Common myeloid progenitor, CD34-positive (primary cell): ENCODE data around the gene CYLD.

Experiments used
- CTCF ChIA-PET: fragments of 350-600 bp; sonication (Branson Sonifier 250); formaldehyde crosslinking; loops from one replicate; lab custom pipeline; 2021; ENCODE audit warnings: antibody characterized with exemption; lab: Charles Lee
- POLR2A ChIA-PET: fragments of 350-600 bp; sonication (Branson Sonifier 250); formaldehyde crosslinking; loops from one replicate; lab custom pipeline; 2021; ENCODE audit warnings: antibody characterized with exemption; lab: Charles Lee
- DNase-seq, 3 donors: peaks; one replicate each; pipeline versions ENCODE4 v3.0.0 to v3.0.0-alpha.2; 2013
- H3K27ac ChIP-seq, 2 experiments: 1 replicate in 1 of 2; 2 replicates in 1 of 2; pipeline ENCODE4 v1.7.0; 2013; ENCODE audit warnings: inconsistent platforms in 2 of 2, low read length in 2 of 2, mild to moderate bottlenecking in 2 of 2, low read depth in 1 of 2, moderate library complexity in 1 of 2; ENCODE audit not compliant: severe bottlenecking in 2 of 2, insufficient read depth in 1 of 2, poor library complexity in 1 of 2
- H3K27me3 ChIP-seq, 5 experiments: replicated peaks in 2 of 5; 1 replicate in 3 of 5; 2 replicates in 2 of 5; pipeline versions ENCODE4 v1.6.1 to v1.7.0; 2013; ENCODE audit warnings: low read length in 4 of 5, mild to moderate bottlenecking in 2 of 5, moderate library complexity in 2 of 5, inconsistent platforms in 1 of 5; ENCODE audit not compliant: insufficient read depth in 5 of 5, control insufficient read depth in 4 of 5
- H3K36me3 ChIP-seq, 4 experiments: 1 replicate in 2 of 4; 2 replicates in 2 of 4; pipeline versions ENCODE4 v1.6.1 to v1.7.0; 2013; ENCODE audit warnings: low read length in 3 of 4, control low read depth in 1 of 4, mild to moderate bottlenecking in 1 of 4; ENCODE audit not compliant: control insufficient read depth in 4 of 4, insufficient read depth in 4 of 4
- H3K4me1 ChIP-seq, 4 experiments: 1 replicate in 3 of 4; 2 replicates in 1 of 4; pipeline versions ENCODE4 v1.6.1 to v1.7.1; 2013; ENCODE audit warnings: low read length in 3 of 4, mild to moderate bottlenecking in 3 of 4, control low read depth in 1 of 4, inconsistent platforms in 1 of 4, moderate library complexity in 1 of 4; ENCODE audit not compliant: control insufficient read depth in 4 of 4, insufficient read depth in 4 of 4; ENCODE audit errors: control extremely low read depth in 1 of 4
- H3K4me3 ChIP-seq, 7 experiments: 1 replicate in 4 of 7; 2 replicates in 3 of 7; pipeline versions ENCODE4 v1.5.1 to v1.7.0; 2013; ENCODE audit warnings: mild to moderate bottlenecking in 7 of 7, low read length in 6 of 7, moderate library complexity in 6 of 7, inconsistent platforms in 2 of 7, low read depth in 2 of 7, control low read depth in 1 of 7; ENCODE audit not compliant: insufficient read depth in 4 of 7, control insufficient read depth in 1 of 7; ENCODE audit errors: extremely low read depth in 1 of 7
- H3K9me3 ChIP-seq, 5 experiments: 1 replicate in 4 of 5; 2 replicates in 1 of 5; pipeline versions ENCODE4 v1.6.1 to v1.7.1; 2013; ENCODE audit warnings: low read length in 4 of 5, mild to moderate bottlenecking in 2 of 5, inconsistent platforms in 1 of 5, low read depth in 1 of 5, moderate library complexity in 1 of 5; ENCODE audit not compliant: control insufficient read depth in 4 of 5, insufficient read depth in 2 of 5; ENCODE audit errors: control extremely low read depth in 1 of 5
- WGBS: methylation state at CpG from one replicate; pipeline ENCODE4 v1.1.5; 2013; ENCODE audit not compliant: insufficient coverage; 5-methylcytosine and 5-hydroxymethylcytosine counted together

CYLD gene

DNA sequence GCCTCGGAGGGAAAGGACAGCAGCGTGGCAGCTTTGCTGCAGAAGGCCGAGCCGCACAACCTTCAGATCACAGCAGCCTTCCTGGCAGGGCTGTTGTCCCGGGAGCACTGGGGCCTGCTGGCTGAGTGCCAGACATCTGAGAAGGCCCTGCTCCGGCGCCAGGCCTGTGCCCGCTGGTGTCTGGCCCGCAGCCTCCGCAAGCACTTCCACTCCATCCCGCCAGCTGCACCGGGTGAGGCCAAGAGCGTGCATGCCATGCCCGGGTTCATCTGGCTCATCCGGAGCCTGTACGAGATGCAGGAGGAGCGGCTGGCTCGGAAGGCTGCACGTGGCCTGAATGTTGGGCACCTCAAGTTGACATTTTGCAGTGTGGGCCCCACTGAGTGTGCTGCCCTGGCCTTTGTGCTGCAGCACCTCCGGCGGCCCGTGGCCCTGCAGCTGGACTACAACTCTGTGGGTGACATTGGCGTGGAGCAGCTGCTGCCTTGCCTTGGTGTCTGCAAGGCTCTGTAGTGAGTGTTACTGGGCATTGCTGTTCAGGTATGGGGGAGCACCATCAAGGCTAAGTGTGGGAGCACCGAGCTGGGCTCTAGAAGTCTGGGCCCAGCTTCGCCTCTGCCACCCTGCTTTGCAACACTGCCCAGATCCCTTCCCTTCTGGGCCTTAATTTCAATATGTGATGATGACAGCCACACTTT lies 29.9 kb upstream of the CYLD start:
- CTCF ChIA-PET: interaction anchor here (1.0 to 2.8 kb wide), 5 partner anchors 8 to 46 kb away, joined by 3 to 8 read pairs (median 4); no protein-coding TSS in a partner anchor

DNA sequence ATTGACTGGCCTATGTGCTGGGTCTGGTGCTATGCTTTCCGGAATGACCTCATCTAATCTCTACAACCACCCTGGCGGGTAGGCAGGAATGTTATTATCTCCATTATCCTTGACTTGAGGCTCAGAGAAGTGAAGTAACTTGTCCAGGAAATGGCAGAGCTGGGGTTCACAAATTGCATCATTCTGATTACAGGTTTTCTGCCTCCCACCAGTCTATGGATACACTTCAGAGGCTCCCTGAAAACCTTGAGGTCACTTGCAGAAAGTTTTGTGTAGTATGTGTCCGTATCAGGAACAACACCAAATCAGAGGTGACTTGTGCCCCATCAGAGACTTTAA lies 29.4 kb upstream of the CYLD start:
- no peaks in the 10 kb centered on the region for H3K27me3 ChIP-seq
- CTCF ChIA-PET: interaction anchor here (0.6 to 2.8 kb wide), 3 partner anchors 10 to 45 kb away, joined by 3 to 8 read pairs (median 4); no protein-coding TSS in a partner anchor
- peaks cover 0 to 2% (median under 1%) of the 10 kb centered on the region in 4 experiments for H3K36me3 ChIP-seq
- H3K27ac ChIP-seq: no peak overlapping the region
- POLR2A ChIA-PET: no interaction called here
- no peak for DNase-seq
- peaks cover 40 to 92% (median 58%) of the 10 kb centered on the region in 4 experiments for H3K4me1 ChIP-seq
- no peak overlapping the region for H3K4me3 ChIP-seq
- WGBS: 83% methylated on average over 1 of the region's 3 CpGs
- H3K9me3 ChIP-seq: no peaks in the 10 kb centered on the region

More for the DNA sequence above, 29.9 kb upstream of the CYLD start:
- H3K9me3 ChIP-seq: no peaks in the 10 kb centered on the region
- H3K27ac ChIP-seq: no peak overlapping the region
- H3K4me1 ChIP-seq: peaks cover 40 to 87% (median 59%) of the 10 kb centered on the region in 4 experiments
- DNase-seq: no peak
- 97% methylated on average over 24 of the region's 25 CpGs for WGBS
- no peak overlapping the region for H3K4me3 ChIP-seq
- no peaks in the 10 kb centered on the region for H3K27me3 ChIP-seq
- POLR2A ChIA-PET: no interaction called here
- H3K36me3 ChIP-seq: peaks cover 0 to 2% (median under 1%) of the 10 kb centered on the region in 4 experiments

- peaks cover 39 to 93% (median 58%) of the 10 kb centered on the region in 4 experiments for H3K4me1 ChIP-seq
- peaks cover 0 to 2% (median under 1%) of the 10 kb centered on the region in 4 experiments for H3K36me3 ChIP-seq
- no peaks in the 10 kb centered on the region for H3K9me3 ChIP-seq
- peak in 1 of 3 donors; percentile 33 for DNase-seq
- ChIA-PET POLR2A (no interaction called here), CTCF (interaction anchor here (0.6 to 2.8 kb wide), 4 partner anchors 10 to 45 kb away, joined by 3 to 8 read pairs (median 4); no protein-coding TSS in a partner anchor)
- 41% methylated on average over 4 of the region's 4 CpGs for WGBS
- H3K27ac ChIP-seq: no peak overlapping the region
- H3K4me3 ChIP-seq: no peak overlapping the region
- H3K27me3 ChIP-seq: no peaks in the 10 kb centered on the region
Measured at GRCh38 chr16:50712956-50713355, 28.9 kb upstream of the CYLD start.

GRCh38 chr16:50717091-50717490 lies 24.8 kb upstream of the CYLD start:
- Histone ChIP-seq H3K9me3 (no peaks in the 10 kb centered on the region), H3K4me3 (no peak overlapping the region), H3K27ac (no peak overlapping the region), H3K27me3 (no peaks in the 10 kb centered on the region), H3K36me3 (peaks cover 0 to 2% (median 0%) of the 10 kb centered on the region in 4 experiments), H3K4me1 (peaks cover 35 to 89% (median 56%) of the 10 kb centered on the region in 4 experiments)
- WGBS: 98% methylated on average over 4 of the region's 4 CpGs
- CTCF ChIA-PET: interaction anchor here (0.9 to 2.5 kb wide), 10 partner anchors 9 to 50 kb away, joined by 3 to 8 read pairs (median 4); no protein-coding TSS in a partner anchor
- POLR2A ChIA-PET: no interaction called here
- no peak for DNase-seq

- CTCF ChIA-PET: interaction anchor here (0.9 to 2.5 kb wide), 6 partner anchors 18 to 50 kb away, joined by 3 to 8 read pairs (median 4); no protein-coding TSS in a partner anchor
- no peaks in the 10 kb centered on the region for H3K27me3 ChIP-seq
- POLR2A ChIA-PET: interaction anchor here (0.6 kb wide), 1 partner anchor 52 kb away, joined by 3 read pairs; no protein-coding TSS in a partner anchor
- H3K4me1 ChIP-seq: peaks cover 37 to 89% (median 56%) of the 10 kb centered on the region in 4 experiments
- H3K9me3 ChIP-seq: no peaks in the 10 kb centered on the region
- no peak overlapping the region for H3K4me3 ChIP-seq
- 96% methylated on average over 3 of the region's 5 CpGs for WGBS
- H3K27ac ChIP-seq: no peak overlapping the region
- peaks cover 0 to 2% (median 0%) of the 10 kb centered on the region in 4 experiments for H3K36me3 ChIP-seq
- DNase-seq: no peak
Measured at GRCh38 chr16:50717494-50717893, 24.4 kb upstream of the CYLD start.

DNA sequence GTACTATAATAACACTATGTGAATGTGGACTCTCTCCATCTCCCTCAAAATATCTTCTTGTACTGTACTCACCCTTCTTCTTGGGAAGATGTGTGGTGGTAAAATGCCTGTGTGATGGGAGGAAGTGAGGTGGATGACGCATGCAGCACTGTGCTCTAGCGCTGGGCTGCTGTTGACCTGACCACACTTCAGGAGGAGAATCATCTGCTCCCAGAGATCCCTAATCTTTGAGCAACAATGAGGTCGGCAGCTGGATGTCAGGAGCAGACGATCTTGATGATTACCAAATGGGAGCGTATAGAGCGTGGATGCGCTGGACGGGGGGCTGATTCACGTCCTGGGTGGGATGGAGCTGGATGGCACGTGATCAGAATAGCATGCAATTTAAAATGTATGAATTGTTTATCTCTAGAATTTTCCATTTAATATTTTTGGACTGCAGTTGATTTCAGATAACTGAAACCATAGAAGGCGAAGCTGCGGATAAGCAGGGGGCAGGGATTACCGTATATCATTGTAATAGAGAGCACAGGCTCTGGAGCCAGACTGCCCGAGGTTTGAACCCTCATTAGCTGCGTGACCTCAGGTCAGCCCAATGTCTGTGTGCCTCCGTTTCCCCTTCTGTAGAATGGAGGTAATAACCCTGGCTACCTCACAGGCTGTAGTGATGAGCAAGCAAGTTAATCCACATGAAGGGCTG lies 23.7 kb upstream of the CYLD start:
- Histone ChIP-seq H3K36me3 (peaks cover 0 to 2% (median 0%) of the 10 kb centered on the region in 4 experiments), H3K27me3 (no peaks in the 10 kb centered on the region), H3K27ac (no peak overlapping the region), H3K4me3 (no peak overlapping the region), H3K9me3 (no peaks in the 10 kb centered on the region), H3K4me1 (peaks cover 33 to 86% (median 56%) of the 10 kb centered on the region in 4 experiments)
- POLR2A ChIA-PET: interaction anchor here (0.6 kb wide), 1 partner anchor 52 kb away, joined by 3 read pairs; no protein-coding TSS in a partner anchor
- CTCF ChIA-PET: interaction anchor here (0.7 to 6.8 kb wide), 9 partner anchors 8 to 50 kb away, joined by 3 to 76 read pairs (median 4); no protein-coding TSS in a partner anchor
- 97% methylated on average over 11 of the region's 16 CpGs for WGBS
- peak in 1 of 3 donors; percentile 32 for DNase-seq
